Measurements from ENCODE around the gene RAP1A. TPM values are rescaled to one million over a fixed set of nuclear protein-coding genes. Genes with fewer than 3 reads are reported as not detected.

Gene RAP1A
- total and polyA plus RNA-seq, 2 experiments from 2014 or later: 37.6 to 40.0 TPM

GRCh38 chr1:111582644-111583618, 36.7 kb upstream of the RAP1A start:
- TF ChIP-seq EZH2phosphoT487 (IDR thresholded peaks at IDR 0.05; ENCODE audit: insufficient read depth, low read depth) (no peak), EZH2 (IDR thresholded peaks at IDR 0.05; ENCODE audit: insufficient read depth, poor library complexity, severe bottlenecking) (no peak)
- no peak for DNase-seq
- no peak overlapping the region for H3K4me2 ChIP-seq (ENCODE audit: unreplicated experiment)
- no peaks in the 10 kb centered on the region for H4K20me1 ChIP-seq (ENCODE audit: insufficient read depth)
- H3K9me2 ChIP-seq (ENCODE audit: insufficient read depth): no peaks in the 10 kb centered on the region
- H2AFZ ChIP-seq: peak overlapping the region; percentile 31
- peaks cover 14% of the 10 kb centered on the region; the same call in 1 of the 2 replicates for H3F3A ChIP-seq (ENCODE audit: insufficient read depth)
- H3K36me3 ChIP-seq (ENCODE audit: low read depth): no peaks in the 10 kb centered on the region
- no peak overlapping the region for H3K4me3 ChIP-seq
- in situ Hi-C loops (cut with MboI): no loop called here
- H3K4me1 ChIP-seq (ENCODE audit: insufficient read depth): peaks cover 9% of the 10 kb centered on the region
- no peaks in the 10 kb centered on the region for H3K9me3 ChIP-seq (ENCODE audit: low read depth)
- H3K79me2 ChIP-seq (ENCODE audit: insufficient read depth): no peaks in the 10 kb centered on the region
- H3K27ac ChIP-seq: no peak overlapping the region
- 87 to 90% methylated on average over 8 of the region's 8 CpGs for WGBS, 2 experiments (ENCODE audit: low coverage in 1 of 2, low lambda C conversion rate in 2 of 2, missing lambda C conversion rate in 2 of 2)
- no peak overlapping the region for H3K9ac ChIP-seq
- H3K27me3 ChIP-seq (replicated peaks; ENCODE audit: insufficient read depth): no peaks in the 10 kb centered on the region

GRCh38 chr1:111585447-111586086, 34.0 kb upstream of the RAP1A start:
- H3K4me3 ChIP-seq: no peak overlapping the region
- H3K9ac ChIP-seq: no peak overlapping the region
- no peaks in the 10 kb centered on the region for H3K79me2 ChIP-seq (ENCODE audit: insufficient read depth)
- WGBS, 2 experiments (ENCODE audit: low coverage in 1 of 2, low lambda C conversion rate in 2 of 2, missing lambda C conversion rate in 2 of 2): 6 to 13% methylated on average over 1 of the region's 1 CpG
- no peak overlapping the region for H3K4me2 ChIP-seq (ENCODE audit: unreplicated experiment)
- in situ Hi-C loops (cut with MboI): no loop called here
- no peak overlapping the region for H3K27ac ChIP-seq
- H3K9me3 ChIP-seq (ENCODE audit: low read depth): no peaks in the 10 kb centered on the region
- no peaks in the 10 kb centered on the region for H3K27me3 ChIP-seq (replicated peaks; ENCODE audit: insufficient read depth)
- H2AFZ ChIP-seq: no peak overlapping the region
- DNase-seq: peak; percentile 43
- peaks cover 14% of the 10 kb centered on the region; the same call in 1 of the 2 replicates for H3F3A ChIP-seq (ENCODE audit: insufficient read depth)
- TF ChIP-seq EZH2 (IDR thresholded peaks at IDR 0.05; ENCODE audit: insufficient read depth, poor library complexity, severe bottlenecking): no peak
- TF ChIP-seq EZH2phosphoT487 (IDR thresholded peaks at IDR 0.05; ENCODE audit: insufficient read depth, low read depth): no peak
- peaks cover 9% of the 10 kb centered on the region for H3K4me1 ChIP-seq (ENCODE audit: insufficient read depth)
- H4K20me1 ChIP-seq (ENCODE audit: insufficient read depth): no peaks in the 10 kb centered on the region
- H3K9me2 ChIP-seq (ENCODE audit: insufficient read depth): no peaks in the 10 kb centered on the region
- H3K36me3 ChIP-seq (ENCODE audit: low read depth): no peaks in the 10 kb centered on the region

- no peaks in the 10 kb centered on the region for H3K79me2 ChIP-seq (ENCODE audit: insufficient read depth)
- in situ Hi-C loops (cut with MboI): no loop called here
- H3K4me3 ChIP-seq: no peak overlapping the region
- H2AFZ ChIP-seq: no peak overlapping the region
- H3K36me3 ChIP-seq (ENCODE audit: low read depth): no peaks in the 10 kb centered on the region
- DNase-seq: no peak
- H4K20me1 ChIP-seq (ENCODE audit: insufficient read depth): no peaks in the 10 kb centered on the region
- no peak overlapping the region for H3K27ac ChIP-seq
- WGBS, 2 experiments (ENCODE audit: low coverage in 1 of 2, low lambda C conversion rate in 2 of 2, missing lambda C conversion rate in 2 of 2): 95% methylated on average over 2 of the region's 2 CpGs
- H3K4me1 ChIP-seq (ENCODE audit: insufficient read depth): peaks cover 9% of the 10 kb centered on the region
- H3K9ac ChIP-seq: no peak overlapping the region
- H3K9me2 ChIP-seq (ENCODE audit: insufficient read depth): no peaks in the 10 kb centered on the region
- H3K4me2 ChIP-seq (ENCODE audit: unreplicated experiment): no peak overlapping the region
- H3K27me3 ChIP-seq (replicated peaks; ENCODE audit: insufficient read depth): no peaks in the 10 kb centered on the region
- H3F3A ChIP-seq (ENCODE audit: insufficient read depth): peaks cover 14% of the 10 kb centered on the region; the same call in 1 of the 2 replicates
- TF ChIP-seq EZH2phosphoT487 (IDR thresholded peaks at IDR 0.05; ENCODE audit: insufficient read depth, low read depth): no peak
- no peak for TF ChIP-seq EZH2 (IDR thresholded peaks at IDR 0.05; ENCODE audit: insufficient read depth, poor library complexity, severe bottlenecking)
- H3K9me3 ChIP-seq (ENCODE audit: low read depth): no peaks in the 10 kb centered on the region
Measured at GRCh38 chr1:111586112-111586511, 33.5 kb upstream of the RAP1A start.

GRCh38 chr1:111587509-111588174, 31.9 kb upstream of the RAP1A start:
- Histone ChIP-seq H3K4me1 (ENCODE audit: insufficient read depth) (peaks cover 18% of the 10 kb centered on the region), H3K36me3 (ENCODE audit: low read depth) (no peaks in the 10 kb centered on the region), H4K20me1 (ENCODE audit: insufficient read depth) (no peaks in the 10 kb centered on the region), H3K9ac (no peak overlapping the region), H3K4me2 (ENCODE audit: unreplicated experiment) (no peak overlapping the region), H3K9me2 (ENCODE audit: insufficient read depth) (no peaks in the 10 kb centered on the region), H3F3A (ENCODE audit: insufficient read depth) (peaks cover 19% of the 10 kb centered on the region), H3K79me2 (ENCODE audit: insufficient read depth) (no peaks in the 10 kb centered on the region), H3K4me3 (no peak overlapping the region), H3K27me3 (replicated peaks; ENCODE audit: insufficient read depth) (no peaks in the 10 kb centered on the region), H2AFZ (no peak overlapping the region), H3K27ac (no peak overlapping the region), H3K9me3 (ENCODE audit: low read depth) (no peaks in the 10 kb centered on the region)
- DNase-seq: no peak
- TF ChIP-seq EZH2phosphoT487 (IDR thresholded peaks at IDR 0.05; ENCODE audit: insufficient read depth, low read depth): no peak
- TF ChIP-seq EZH2 (IDR thresholded peaks at IDR 0.05; ENCODE audit: insufficient read depth, poor library complexity, severe bottlenecking): no peak
- WGBS, 2 experiments (ENCODE audit: low coverage in 1 of 2, low lambda C conversion rate in 2 of 2, missing lambda C conversion rate in 2 of 2): 81% methylated on average over 4 of the region's 4 CpGs
- in situ Hi-C loops (cut with MboI): no loop called here

All from GM23248 (cell line).